GM18858 (cell line): Measurements from ENCODE around the gene ONECUT3.

ENCODE experiments used
- ATAC-seq: cut with Tn5 transposase; IDR thresholded peaks from one replicate; pipeline ENCODE4 v1.9.1; 2021; ENCODE audit not compliant: unreplicated experiment

The ONECUT3 gene

GRCh38 chr19:1813192-1814182 is 60.2 kb downstream of the ONECUT3 start:
- no peak for ATAC-seq

- ATAC-seq = no peak
These were observed 61.1 kb downstream of the ONECUT3 start for GRCh38 chr19:1814391-1814790.

GRCh38 chr19:1814833-1815604 is 61.7 kb downstream of the ONECUT3 start:
- no peak for ATAC-seq

DNA sequence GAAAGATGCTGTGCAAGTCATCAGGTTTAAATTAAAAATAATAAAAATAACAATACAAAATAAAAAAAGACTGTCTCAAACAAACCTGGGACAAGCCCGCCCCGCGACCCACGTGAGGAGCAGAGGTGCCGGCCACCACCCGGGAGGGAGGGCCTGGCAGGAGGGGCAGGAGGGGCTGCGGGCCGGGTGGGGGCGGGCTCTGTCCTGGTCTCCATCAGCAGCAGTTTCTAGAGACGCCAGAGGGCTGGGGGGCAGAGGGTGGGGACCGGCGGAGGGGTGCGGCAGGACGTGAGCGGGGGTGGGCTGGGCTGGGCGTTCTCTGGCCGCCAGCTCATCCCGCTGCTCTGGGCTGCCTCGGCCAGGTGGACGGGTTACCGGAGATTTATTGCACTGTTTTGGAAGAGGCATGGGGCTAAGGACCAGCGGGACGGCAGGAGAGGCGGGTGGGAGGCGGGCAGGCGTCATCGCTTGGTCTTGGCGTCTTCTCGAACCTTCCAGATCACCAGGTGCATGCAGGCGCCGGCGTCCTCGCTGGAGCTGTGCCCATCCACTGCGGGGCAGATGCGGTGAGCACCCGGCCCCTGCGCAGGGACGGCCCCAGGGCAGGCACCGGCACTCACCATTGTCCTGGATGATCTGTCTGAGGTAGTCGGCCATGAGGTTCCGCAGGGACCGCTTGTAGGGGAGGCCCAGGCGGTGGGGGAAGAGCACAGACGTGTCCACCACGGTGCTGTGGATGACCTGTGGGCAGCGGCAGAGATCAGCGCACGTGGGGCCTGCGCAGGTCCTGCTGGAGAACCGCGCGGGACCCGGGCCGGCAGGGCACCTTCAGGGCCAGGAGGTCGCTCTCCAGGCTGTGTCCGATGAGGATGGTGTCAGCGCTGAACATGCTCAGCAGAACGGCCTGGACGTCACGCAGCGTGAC is 62.6 kb downstream of the ONECUT3 start:
- no peak for ATAC-seq

GRCh38 chr19:1816530-1817298 is 63.4 kb downstream of the ONECUT3 start:
- ATAC-seq = no peak

DNA sequence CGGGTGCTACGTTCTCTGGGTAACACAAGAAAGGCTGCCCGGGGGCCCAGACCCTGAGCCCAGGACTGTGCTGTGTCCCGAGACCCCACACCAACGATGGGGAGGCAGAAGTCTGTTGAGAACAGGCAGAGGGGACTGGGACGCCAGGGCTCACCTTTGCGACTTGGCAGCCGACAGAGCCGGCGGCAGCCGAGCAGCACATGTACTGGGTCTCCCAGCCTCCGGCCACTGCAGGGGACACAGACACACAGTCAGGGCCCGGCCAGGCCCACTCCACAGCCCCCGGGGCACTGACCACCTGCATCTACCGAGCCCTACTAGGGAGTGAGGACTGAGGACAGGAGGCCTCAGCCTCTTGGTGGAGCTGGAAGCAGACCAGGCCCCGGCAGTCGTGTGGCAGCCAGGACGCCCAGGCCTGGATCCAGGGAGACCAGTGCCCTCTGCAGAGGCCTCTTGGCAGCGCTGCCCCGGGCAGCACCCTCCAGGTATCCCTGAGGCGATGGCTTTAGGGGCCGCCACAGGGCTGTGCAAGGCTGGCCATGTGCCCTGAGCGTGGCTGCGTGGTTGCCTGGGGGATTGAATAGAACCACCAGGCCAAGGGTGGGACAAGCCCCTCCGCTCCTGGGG is 64.4 kb downstream of the ONECUT3 start:
- ATAC-seq = no peak

- no peak for ATAC-seq
These were observed 65.4 kb downstream of the ONECUT3 start for GRCh38 chr19:1818549-1819195.

DNA sequence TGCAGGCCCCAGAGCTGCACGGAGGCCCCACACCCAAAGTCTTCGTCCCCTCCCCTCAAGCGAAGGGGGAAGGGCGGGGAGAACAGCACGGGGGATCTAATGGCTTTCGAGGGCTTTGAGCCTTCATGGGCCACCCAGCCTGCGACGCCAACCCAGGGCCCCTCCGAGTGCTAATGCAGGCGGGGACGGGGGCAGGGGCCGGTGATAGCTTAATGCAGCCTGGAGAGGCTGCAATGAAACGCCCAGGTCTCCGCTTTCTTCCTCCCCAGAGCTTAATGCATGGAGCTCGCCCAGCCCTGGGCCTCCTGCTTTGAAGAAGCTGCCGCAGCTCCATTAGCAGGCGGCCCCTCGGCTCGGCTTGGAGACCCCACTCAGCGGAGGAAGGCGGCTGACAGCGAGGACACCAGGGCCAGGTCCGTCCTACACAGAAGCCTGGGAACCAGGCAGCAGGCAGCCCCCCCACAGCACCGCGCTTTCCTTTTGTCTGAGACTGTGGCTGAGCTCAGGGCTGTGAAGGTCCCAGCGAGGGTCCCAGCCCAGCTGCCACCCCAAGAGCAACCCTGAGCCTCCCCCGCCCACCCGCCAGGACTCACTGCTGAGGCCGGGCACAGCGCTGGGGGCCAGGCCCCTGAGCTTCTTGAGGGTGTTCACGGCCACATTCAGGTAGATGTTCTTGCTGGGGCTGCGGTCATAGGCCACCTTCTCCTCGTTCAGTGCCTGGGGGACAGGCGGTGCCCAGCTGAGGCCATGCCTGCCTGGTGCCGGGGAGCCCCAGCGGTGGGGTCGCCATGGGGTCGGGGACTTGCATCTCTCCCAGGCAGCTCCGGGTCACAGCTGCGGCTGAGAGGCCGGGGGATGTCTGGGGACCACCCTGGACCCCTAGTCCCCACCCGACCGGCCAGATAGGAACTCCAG is 66.3 kb downstream of the ONECUT3 start:
- ATAC-seq = no peak

GRCh38 chr19:1822210-1822609 is 68.9 kb downstream of the ONECUT3 start:
- ATAC-seq = no peak

- no peak for ATAC-seq
These were observed 69.7 kb downstream of the ONECUT3 start for GRCh38 chr19:1823020-1823419.

GRCh38 chr19:1823539-1824251 is 70.4 kb downstream of the ONECUT3 start:
- ATAC-seq = no peak

- ATAC-seq = no peak
These were observed 70.9 kb downstream of the ONECUT3 start for GRCh38 chr19:1824252-1824622.

GRCh38 chr19:1825909-1826556 is 72.7 kb downstream of the ONECUT3 start:
- no peak for ATAC-seq

GRCh38 chr19:1826557-1827521 is 73.5 kb downstream of the ONECUT3 start:
- no peak for ATAC-seq

DNA sequence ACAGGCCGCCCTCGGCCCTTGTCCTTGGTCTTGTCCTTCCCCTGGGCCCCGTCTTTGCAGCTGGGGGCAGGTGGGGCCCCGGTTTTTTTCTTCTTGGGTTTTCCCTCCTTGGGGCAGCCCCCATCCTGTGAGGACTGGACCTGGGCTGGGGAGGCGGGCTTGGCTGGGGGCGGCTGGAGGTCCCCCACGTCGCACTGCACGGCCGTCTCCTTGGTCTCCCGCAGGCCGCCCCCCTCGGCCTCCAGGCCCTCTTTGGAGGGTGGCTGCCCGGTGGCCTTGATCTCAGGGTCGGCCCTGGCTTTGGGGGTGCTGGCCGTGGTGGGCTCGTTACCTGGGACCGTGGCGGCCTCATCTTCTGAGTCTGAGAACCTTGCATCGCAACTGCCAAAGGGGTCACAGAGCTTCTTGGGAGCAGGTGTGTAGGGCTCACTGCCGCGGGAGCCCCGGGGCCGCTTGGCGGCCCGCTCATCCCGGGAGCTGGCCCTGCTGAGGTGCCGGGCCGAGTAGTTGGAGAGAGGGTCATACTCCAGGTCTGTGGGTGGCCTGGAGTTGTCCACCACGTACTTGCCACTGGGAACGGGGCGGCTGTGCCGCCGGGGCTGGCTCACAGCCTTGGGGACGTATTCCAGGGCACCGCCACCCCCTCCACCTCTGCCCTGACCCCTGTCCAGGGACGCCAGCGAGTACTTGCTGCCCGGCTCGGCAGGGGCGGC is 74.4 kb downstream of the ONECUT3 start:
- no peak for ATAC-seq
